Endothelial cell of umbilical vein (primary cell): ENCODE data around the gene AP2A2. TPM values are rescaled to one million over a fixed set of nuclear protein-coding genes. Genes with fewer than 3 reads are reported as not detected.
"Not testable (repeated sequence)": the region's sequence is repeated elsewhere in the genome, so short reads cannot be mapped to it uniquely, and the experiment has no call there.

Experiments
- BruUV-seq: library from RNA; stranded (reverse); fragments of 400-500 nt; replicated peaks from 2 replicates; lab custom pipeline; 2021; lab: Mats Ljungman, UMichigan
- CTCF ChIA-PET: fragments of 300-600, 350-600 bp; sonication (Branson Sonifier 250); formaldehyde crosslinking; loops from one replicate; lab custom pipeline; 2021; ENCODE audit warnings: antibody characterized with exemption, inconsistent platforms; lab: Charles Lee
- POLR2A ChIA-PET: fragments of 300-600, 350-600 bp; sonication (Branson Sonifier 250); formaldehyde crosslinking; loops from one replicate; lab custom pipeline; 2021; ENCODE audit warnings: antibody characterized with exemption, inconsistent platforms; lab: Charles Lee
- DNase-seq: peaks from one replicate; pipeline ENCODE4 v3.0.0-alpha.2; 2011; ENCODE audit warnings: low read depth, low spot score
- FAIRE-seq: peaks from 2 replicates; lab custom pipeline; 2011; peaks lifted over from hg19 to GRCh38; lab: Jason Lieb, UNC
- H2AFZ ChIP-seq: 2 replicates; pipeline ENCODE4 v1.6.0; 2012; ENCODE audit warnings: low read depth, low read length, control low read depth, inconsistent platforms
- H3K27ac ChIP-seq: 2 replicates; pipeline ENCODE4 v1.5.1; 2011; ENCODE audit warnings: low read depth, mild to moderate bottlenecking, control low read depth, low read length, moderate library complexity; ENCODE audit not compliant: insufficient read depth
- H3K27me3 ChIP-seq, 2 experiments: 2 replicates each; pipeline versions ENCODE4 v1.6.0 to v1.6.1; 2011; ENCODE audit warnings: low read length in 2 of 2, mixed read lengths in 1 of 2; ENCODE audit not compliant: control insufficient read depth in 2 of 2, insufficient read depth in 2 of 2
- H3K36me3 ChIP-seq, 2 experiments: 2 replicates in 1 of 2; 3 replicates in 1 of 2; pipeline ENCODE4 v1.5.1; 2011; ENCODE audit warnings: low read length in 2 of 2, mild to moderate bottlenecking in 1 of 2, moderate library complexity in 1 of 2; ENCODE audit not compliant: control insufficient read depth in 2 of 2, insufficient read depth in 2 of 2; ENCODE audit errors: extremely low read depth in 1 of 2
- H3K4me1 ChIP-seq: 3 replicates; pipeline ENCODE4 v1.5.1; 2011; ENCODE audit warnings: mild to moderate bottlenecking, low read length; ENCODE audit not compliant: control insufficient read depth, insufficient read depth; ENCODE audit errors: extremely low read depth
- H3K4me2 ChIP-seq: 2 replicates; pipeline ENCODE4 v1.6.1; 2011; ENCODE audit warnings: low read length, control low read depth, mixed read lengths; ENCODE audit not compliant: insufficient read depth
- H3K4me3 ChIP-seq, 3 experiments: fragments of 200-600 bp in 1 of 3; sonication (generic), shearing (Covaris generic) in 1 of 3; replicated peaks in 1 of 3; 2 replicates each; pipeline ENCODE4 v1.5.1; 2011 to 2016; ENCODE audit warnings: control low read depth in 3 of 3, low read length in 3 of 3, mild to moderate bottlenecking in 2 of 3, inconsistent platforms in 1 of 3, low read depth in 1 of 3, moderate library complexity in 1 of 3; ENCODE audit not compliant: insufficient read depth in 1 of 3
- H3K79me2 ChIP-seq: 2 replicates; pipeline ENCODE4 v1.6.0; 2012; ENCODE audit warnings: low read length, inconsistent platforms; ENCODE audit not compliant: control insufficient read depth, insufficient read depth
- H3K9ac ChIP-seq: replicated peaks from 2 replicates; pipeline ENCODE3; 2011; ENCODE audit warnings: low read length, control low read depth; ENCODE audit not compliant: insufficient read depth; ENCODE audit errors: extremely low read depth
- H3K9me1 ChIP-seq: replicated peaks from 3 replicates; pipeline ENCODE4 v1.6.0; 2011; ENCODE audit warnings: mild to moderate bottlenecking, low read length; ENCODE audit not compliant: control insufficient read depth, insufficient read depth; ENCODE audit errors: extremely low read depth
- H3K9me3 ChIP-seq: replicated peaks from 2 replicates; pipeline ENCODE4 v1.5.1; 2012; ENCODE audit warnings: low read length, inconsistent platforms; ENCODE audit not compliant: control insufficient read depth, insufficient read depth
- H4K20me1 ChIP-seq: replicated peaks from 2 replicates; pipeline ENCODE3; 2011; ENCODE audit warnings: mild to moderate bottlenecking, low read length; ENCODE audit not compliant: control insufficient read depth, insufficient read depth; ENCODE audit errors: extremely low read depth
- CTCF ChIP-seq, 2 donors: IDR thresholded peaks; 1 replicate in 1 of 2; 2 replicates in 1 of 2; pipeline ENCODE4 v1.5.1; 2011; ENCODE audit warnings: low read length in 2 of 2, mild to moderate bottlenecking in 2 of 2, moderate library complexity in 2 of 2, control low read depth in 1 of 2, inconsistent platforms in 1 of 2, low read depth in 1 of 2; ENCODE audit not compliant: insufficient read depth in 1 of 2; ENCODE audit errors: extremely low read depth in 1 of 2
- EZH2 ChIP-seq: IDR thresholded peaks from 2 replicates; pipeline ENCODE4 v1.6.1; 2012; ENCODE audit warnings: borderline replicate concordance, low read depth, mild to moderate bottlenecking, moderate library complexity, low read length, inconsistent platforms; ENCODE audit not compliant: severe bottlenecking
- FOS ChIP-seq: IDR thresholded peaks from 2 replicates; pipeline ENCODE4 v1.6.1; 2011; ENCODE audit warnings: mild to moderate bottlenecking, low read length, moderate library complexity, borderline replicate concordance; ENCODE audit not compliant: insufficient read depth
- GATA2 ChIP-seq: IDR thresholded peaks from 2 replicates; pipeline ENCODE4 v1.7.0; 2011; ENCODE audit warnings: low read depth, mild to moderate bottlenecking, moderate library complexity, mixed read lengths, low read length; ENCODE audit not compliant: insufficient read length, insufficient read depth
- JUN ChIP-seq: IDR thresholded peaks from 2 replicates; pipeline ENCODE4 v1.6.1; 2011; ENCODE audit warnings: borderline replicate concordance, low read depth; ENCODE audit not compliant: insufficient read length, insufficient read depth
- MAX ChIP-seq: IDR thresholded peaks from 2 replicates; pipeline ENCODE4 v1.6.1; 2011; ENCODE audit not compliant: insufficient read depth, insufficient read length
- MYC ChIP-seq: IDR thresholded peaks from one replicate; pipeline ENCODE4 v1.6.1; 2011; ENCODE audit warnings: mild to moderate bottlenecking, low read depth, low read length
- POLR2A ChIP-seq: IDR thresholded peaks from 2 replicates; pipeline ENCODE4 v1.6.1; 2012; ENCODE audit warnings: low read depth, mild to moderate bottlenecking, control low read depth, low read length
- POLR2AphosphoS5 ChIP-seq: IDR thresholded peaks from 2 replicates; pipeline ENCODE4 v1.6.1; 2012; ENCODE audit warnings: low read depth, mild to moderate bottlenecking, control low read depth, low read length, moderate library complexity; ENCODE audit not compliant: insufficient read depth
- dilution Hi-C: fragments of 300-500 bp; cut with MboI; formaldehyde crosslinking; loops from one replicate; pipeline ENCODE4 v1.15.0; 2019; ENCODE audit warnings: low sequenced_read_pairs; ENCODE audit not compliant: extremely low pct_ligation_motif_present
- intact Hi-C: fragments of 100-400 bp; cut with micrococcal nuclease; formaldehyde crosslinking; loops from one replicate; pipeline ENCODE4 v1.10.0; 2022
- polyA plus RNA-seq, 4 experiments: library from polyadenylated mRNA; depleted of rRNA in 3 of 4; stranded (reverse) in 3 of 4; unstranded in 1 of 4; fragments of >200 nt; gene quantifications; 2 replicates each; pipeline versions ENCODE4 v1.2.1 to v1.2.3, GENCODE V29; 2011 to 2012; ENCODE audit warnings: missing spikeins in 1 of 4
- total RNA-seq: library from RNA; stranded (reverse); gene quantifications from 2 replicates; pipeline ENCODE4 v1.2.3, GENCODE V29; 2021

AP2A2 gene
- total and polyA plus RNA-seq, 2 donors (not counting 3 experiments of a cell fraction or from before 2014, with no cell fraction given) = 89.5 to 92.6 TPM

GRCh38 chr11:973237-973636, 47.6 kb downstream of the AP2A2 start:
- Histone ChIP-seq H3K79me2 (peaks cover 2% of the 10 kb centered on the region), H3K4me3 (no peak overlapping the region), H2AFZ (no peak overlapping the region), H3K4me1 (no peaks in the 10 kb centered on the region), H3K4me2 (no peak overlapping the region), H4K20me1 (no peaks in the 10 kb centered on the region), H3K36me3 (peaks cover 0 to 46% of the 10 kb centered on the region in 2 experiments), H3K9me3 (no peaks in the 10 kb centered on the region), H3K9me1 (no peaks in the 10 kb centered on the region), H3K9ac (no peak overlapping the region), H3K27me3 (no peaks in the 10 kb centered on the region), H3K27ac (no peak overlapping the region)
- CTCF ChIA-PET = no interaction called here
- DNase-seq = no peak
- FAIRE-seq = no peak
- BruUV-seq = no TSS peak
- no peak for TF ChIP-seq MYC
- TF ChIP-seq MAX = no peak
- no peak for TF ChIP-seq POLR2AphosphoS5
- TF ChIP-seq POLR2A = no peak
- no peak for TF ChIP-seq EZH2
- no peak for TF ChIP-seq GATA2
- TF ChIP-seq JUN = no peak
- TF ChIP-seq CTCF (IDR thresholded peaks at IDR 0.05; ENCODE audit: extremely low read depth in 1 of 2, insufficient read depth in 1 of 2, low read depth in 1 of 2, low read length in 2 of 2) = no peak
- TF ChIP-seq FOS = no peak
- POLR2A ChIA-PET = no interaction called here
- dilution Hi-C loops = no loop called here
- intact Hi-C loops = no loop called here

GRCh38 chr11:975376-975775, 49.7 kb downstream of the AP2A2 start:
- dilution Hi-C loops, H2AFZ ChIP-seq: not testable (repeated sequence)
- CTCF ChIA-PET = interaction anchor here (0.6 to 1.8 kb wide), 4 partner anchors 46 to 77 kb away, joined by 3 to 7 read pairs (median 4); no protein-coding TSS in a partner anchor

More at GRCh38 chr11:975376-975775, 49.7 kb downstream of the AP2A2 start:
- H3K27ac ChIP-seq, POLR2A ChIA-PET, H3K4me3 ChIP-seq, H3K79me2 ChIP-seq, H3K4me2 ChIP-seq, H3K9me1 ChIP-seq, DNase-seq, H4K20me1 ChIP-seq, H3K9ac ChIP-seq, H3K4me1 ChIP-seq, H3K27me3 ChIP-seq, H3K9me3 ChIP-seq, BruUV-seq: not testable (repeated sequence)
- peak; percentile 61 for FAIRE-seq
- intact Hi-C loops = loop anchor here (5.0 kb wide), 1 partner anchor 128 kb away; no protein-coding TSS in a partner anchor
- H3K36me3 ChIP-seq = peaks cover 0 to 54% of the 10 kb centered on the region in 2 experiments
